SU-DHL-6 (cell line): ENCODE results near the gene ZNF320.

ENCODE experiments used
- EZH2phosphoT487 ChIP-seq: fragments of 200-600 bp; sonication (generic), shearing (Covaris generic); conservative IDR thresholded peaks from 2 replicates; pipeline ENCODE4 v1.6.1; 2018; ENCODE audit warnings: mild to moderate bottlenecking, antibody characterized with exemption, low read length, moderate library complexity, mixed read lengths
- TF ChIP-seq, protein P1 (sequence below): fragments of 200-600 bp; sonication (generic); IDR thresholded peaks from one replicate; pipeline ENCODE4 v1.5.1; 2017; ENCODE audit warnings: antibody characterized with exemption, mild to moderate bottlenecking, low read length, moderate library complexity; ENCODE audit not compliant: insufficient read depth, poor library complexity, severe bottlenecking

DNA sequence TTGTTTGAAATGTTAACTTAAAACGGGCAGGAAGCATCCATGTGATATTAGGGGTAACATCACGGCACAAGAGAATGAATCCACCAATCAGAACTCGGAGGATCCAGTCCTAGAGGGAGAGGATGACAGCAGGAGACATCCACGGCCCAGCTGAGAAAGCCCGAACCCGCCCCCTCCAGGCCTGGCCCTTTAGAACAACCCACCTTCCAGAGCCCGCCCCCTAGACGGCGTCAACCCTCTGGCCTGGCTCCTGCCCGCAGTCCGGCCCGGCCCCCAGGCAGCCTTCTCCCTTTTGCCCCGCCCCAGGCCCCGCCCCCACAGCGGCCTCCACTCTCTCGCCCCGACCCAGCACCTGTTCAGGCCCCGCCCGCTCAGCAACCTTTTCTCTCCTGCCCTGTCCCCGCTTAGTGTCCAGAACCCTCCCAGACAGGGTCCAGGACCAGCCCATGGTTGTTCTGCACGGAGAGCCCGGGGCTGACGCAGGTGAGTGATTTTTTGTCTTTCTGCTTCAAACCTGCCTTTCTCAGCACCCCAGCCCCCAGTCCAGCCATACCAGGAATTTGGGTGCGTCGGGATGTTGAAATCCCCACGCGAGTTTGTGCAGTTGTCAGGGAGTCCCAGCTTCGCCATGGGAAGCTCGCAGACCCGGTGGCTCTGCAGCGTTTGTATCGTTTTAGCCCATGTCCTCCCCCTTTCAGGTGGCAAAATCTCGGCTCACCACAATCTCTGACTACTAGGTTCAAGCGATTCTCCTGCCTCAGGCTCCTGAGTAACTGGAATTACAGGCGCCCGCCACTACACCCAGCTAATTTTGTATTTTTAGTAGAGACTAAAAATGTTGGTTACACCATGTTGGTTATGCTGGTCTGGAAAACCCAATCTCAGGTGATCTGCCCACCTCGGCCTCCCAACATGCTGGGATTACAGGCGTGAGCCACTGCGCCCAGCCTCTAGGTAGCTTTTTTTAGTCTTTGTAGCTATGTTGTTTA, 49.2 kb upstream of the ZNF320 start:
- TF ChIP-seq, protein P1, sequence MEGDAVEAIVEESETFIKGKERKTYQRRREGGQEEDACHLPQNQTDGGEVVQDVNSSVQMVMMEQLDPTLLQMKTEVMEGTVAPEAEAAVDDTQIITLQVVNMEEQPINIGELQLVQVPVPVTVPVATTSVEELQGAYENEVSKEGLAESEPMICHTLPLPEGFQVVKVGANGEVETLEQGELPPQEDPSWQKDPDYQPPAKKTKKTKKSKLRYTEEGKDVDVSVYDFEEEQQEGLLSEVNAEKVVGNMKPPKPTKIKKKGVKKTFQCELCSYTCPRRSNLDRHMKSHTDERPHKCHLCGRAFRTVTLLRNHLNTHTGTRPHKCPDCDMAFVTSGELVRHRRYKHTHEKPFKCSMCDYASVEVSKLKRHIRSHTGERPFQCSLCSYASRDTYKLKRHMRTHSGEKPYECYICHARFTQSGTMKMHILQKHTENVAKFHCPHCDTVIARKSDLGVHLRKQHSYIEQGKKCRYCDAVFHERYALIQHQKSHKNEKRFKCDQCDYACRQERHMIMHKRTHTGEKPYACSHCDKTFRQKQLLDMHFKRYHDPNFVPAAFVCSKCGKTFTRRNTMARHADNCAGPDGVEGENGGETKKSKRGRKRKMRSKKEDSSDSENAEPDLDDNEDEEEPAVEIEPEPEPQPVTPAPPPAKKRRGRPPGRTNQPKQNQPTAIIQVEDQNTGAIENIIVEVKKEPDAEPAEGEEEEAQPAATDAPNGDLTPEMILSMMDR = no peak
- TF ChIP-seq EZH2phosphoT487 = no peak
